NCI-H1436 (cell line): ENCODE data around the gene IL6R.
"Not testable (repeated sequence)": the region's sequence is repeated elsewhere in the genome, so short reads cannot be mapped to it uniquely, and the experiment has no call there.

Source experiments
- DNase-seq: peaks from one replicate; lab custom pipeline; 2025; lab: John Stamatoyannopoulos, UW

The IL6R gene

GRCh38 chr1:154406886-154407197, 1.7 kb downstream of the IL6R start:
- DNase-seq: no peak

- DNase-seq: no peak
Measured at GRCh38 chr1:154407198-154408091, 2.3 kb downstream of the IL6R start.

GRCh38 chr1:154408174-154408777, 3.1 kb downstream of the IL6R start:
- no peak for DNase-seq

GRCh38 chr1:154410185-154410827, 5.2 kb downstream of the IL6R start:
- no peak for DNase-seq

GRCh38 chr1:154411525-154411924, 6.4 kb downstream of the IL6R start:
- DNase-seq: no peak

GRCh38 chr1:154413177-154413783, 8.1 kb downstream of the IL6R start:
- DNase-seq: no peak

- no peak for DNase-seq
Measured at GRCh38 chr1:154414606-154415005, 9.5 kb downstream of the IL6R start.

- DNase-seq: no peak
Measured at GRCh38 chr1:154416471-154417337, 11.6 kb downstream of the IL6R start.

- DNase-seq: no peak
Measured at GRCh38 chr1:154417338-154417608, 12.1 kb downstream of the IL6R start.

- no peak for DNase-seq
Measured at GRCh38 chr1:154418062-154418921, 13.1 kb downstream of the IL6R start.

- DNase-seq: no peak
Measured at GRCh38 chr1:154418923-154419619, 13.9 kb downstream of the IL6R start.

GRCh38 chr1:154419620-154420571, 14.8 kb downstream of the IL6R start:
- DNase-seq: no peak

- DNase-seq: no peak
Measured at GRCh38 chr1:154420961-154421924, 16.1 kb downstream of the IL6R start.

GRCh38 chr1:154422049-154422448, 16.9 kb downstream of the IL6R start:
- not testable (repeated sequence) for DNase-seq

- no peak for DNase-seq
Measured at GRCh38 chr1:154422521-154422920, 17.4 kb downstream of the IL6R start.

GRCh38 chr1:154423304-154423987, 18.3 kb downstream of the IL6R start:
- DNase-seq: no peak

- no peak for DNase-seq
Measured at GRCh38 chr1:154423988-154424326, 18.8 kb downstream of the IL6R start.

- no peak for DNase-seq
Measured at GRCh38 chr1:154425172-154425571, 20.0 kb downstream of the IL6R start.
